Small intestine (tissue), 7 donors: ENCODE results near the gene GTF3C5. TPM values are rescaled to one million over a fixed set of nuclear protein-coding genes. Genes with fewer than 3 reads are reported as not detected.

Source experiments
- DNase-seq, 2 donors: peaks; one replicate each; pipeline versions ENCODE4 v3.0.0 to v3.0.0-alpha.2; 2013
- FAIRE-seq: peaks from 2 replicates; lab custom pipeline; 2012; peaks lifted over from hg19 to GRCh38; lab: Jason Lieb, UNC
- H3K27ac ChIP-seq, 3 donors: one replicate each; pipeline ENCODE4 v1.5.1; 2013; ENCODE audit warnings: low read length in 2 of 3, mild to moderate bottlenecking in 2 of 3, control low read depth in 1 of 3, inconsistent platforms in 1 of 3, low read depth in 1 of 3, moderate library complexity in 1 of 3
- H3K27me3 ChIP-seq, 3 donors: one replicate each; pipeline ENCODE4 v1.6.1; 2013; ENCODE audit warnings: low read length in 3 of 3, inconsistent platforms in 1 of 3; ENCODE audit not compliant: control insufficient read depth in 3 of 3, insufficient read depth in 3 of 3
- H3K36me3 ChIP-seq, 3 donors: one replicate each; pipeline ENCODE4 v1.6.1; 2013; ENCODE audit warnings: low read length in 3 of 3, inconsistent platforms in 1 of 3, low read depth in 1 of 3, mild to moderate bottlenecking in 1 of 3, moderate library complexity in 1 of 3; ENCODE audit not compliant: control insufficient read depth in 3 of 3, insufficient read depth in 2 of 3
- H3K4me1 ChIP-seq, 3 donors: one replicate each; pipeline ENCODE4 v1.6.1; 2013; ENCODE audit warnings: low read length in 2 of 3, inconsistent platforms in 1 of 3, low read depth in 1 of 3, mild to moderate bottlenecking in 1 of 3, moderate library complexity in 1 of 3; ENCODE audit not compliant: control insufficient read depth in 3 of 3, insufficient read depth in 2 of 3
- H3K4me3 ChIP-seq, 3 donors: one replicate each; pipeline ENCODE4 v1.5.1; 2013; ENCODE audit warnings: low read length in 3 of 3, control low read depth in 1 of 3, inconsistent platforms in 1 of 3, low read depth in 1 of 3, mild to moderate bottlenecking in 1 of 3, moderate library complexity in 1 of 3
- H3K9me3 ChIP-seq, 2 donors: one replicate each; pipeline ENCODE4 v1.6.1; 2013; ENCODE audit warnings: low read depth in 1 of 2, low read length in 1 of 2; ENCODE audit not compliant: control insufficient read depth in 2 of 2, insufficient read depth in 1 of 2
- WGBS, 3 donors: extraction: QIAGEN DNeasy Blood & Tissue Kit; methylation state at CpG; one replicate each; pipeline ENCODE4 v1.1.7; 2013; 5-methylcytosine and 5-hydroxymethylcytosine counted together
- polyA plus RNA-seq, 4 donors: library from polyadenylated mRNA; stranded (reverse) in 3 of 4; unstranded in 1 of 4; fragments of 200-250 nt in 3 of 4; fragments of 120-200 nt in 1 of 4; gene quantifications; one replicate each; pipeline versions ENCODE4 v1.2.1 to v1.2.3, GENCODE V29; 2013
- donor health status: healthy with polysubstance abuse.
- donor health status: control.
- donor health status: control.
- donor health status: Bipolar disorder and iron deficiency.
- donor health status: healthy.

The GTF3C5 gene
- polyA plus RNA-seq, 4 donors, result 37.3 to 56.0 (median 51.0) TPM

DNA sequence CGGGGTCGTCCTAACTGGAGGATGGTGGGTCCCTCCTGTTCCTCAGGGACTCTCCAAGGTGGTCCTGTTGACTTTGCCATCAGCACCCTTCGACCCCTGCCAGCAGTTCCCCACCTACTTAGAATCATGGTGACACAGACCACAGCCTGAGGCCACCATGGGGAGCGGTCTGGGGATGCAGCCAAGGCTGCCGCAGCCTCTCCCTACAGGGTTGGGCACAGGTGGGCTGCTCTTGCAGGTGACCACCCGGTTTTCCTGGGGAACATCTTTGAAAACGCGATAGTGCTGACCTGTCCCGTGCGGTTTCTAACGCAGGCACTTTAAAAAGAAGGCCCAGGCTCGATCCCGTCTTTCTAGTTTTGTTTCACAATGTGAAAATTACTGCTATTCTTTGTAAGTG is 18.2 kb downstream of the GTF3C5 start:
- H3K4me1 ChIP-seq, result peaks cover 0 to 26% (median 6%) of the 10 kb centered on the region in 3 donors
- H3K27ac ChIP-seq, result peak overlapping the region in 1 of 3 donors; percentile 1
- H3K9me3 ChIP-seq, result no peaks in the 10 kb centered on the region
- H3K4me3 ChIP-seq, result no peak overlapping the region
- DNase-seq (no peak), FAIRE-seq (no peak)
- peaks cover 13 to 88% (median 14%) of the 10 kb centered on the region in 3 donors for H3K36me3 ChIP-seq
- no peaks in the 10 kb centered on the region for H3K27me3 ChIP-seq
- 88 to 90% (median 88%) methylated on average over 13 of the region's 13 CpGs for WGBS, 3 donors

DNA sequence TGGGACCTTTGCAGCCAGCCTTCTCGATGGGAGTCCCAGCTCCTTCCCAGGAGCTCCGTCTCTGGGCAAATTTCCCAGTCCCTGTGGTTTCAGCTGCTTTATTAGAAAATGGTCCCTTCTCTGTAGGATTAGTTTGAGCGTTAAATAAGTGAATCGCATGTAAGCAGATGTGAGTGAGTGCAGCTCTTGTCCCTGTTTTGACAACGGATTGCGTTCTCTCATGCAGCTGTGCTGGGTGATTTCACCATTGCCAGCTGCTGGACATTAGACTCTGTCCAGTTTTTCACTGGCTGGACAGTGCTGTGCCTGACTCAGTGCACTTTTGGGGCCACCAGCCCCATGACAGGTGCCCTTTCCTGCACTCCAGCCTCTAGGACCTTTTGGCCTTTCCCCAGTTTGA is 19.3 kb downstream of the GTF3C5 start:
- peaks cover 11 to 88% (median 15%) of the 10 kb centered on the region in 3 donors for H3K36me3 ChIP-seq
- no peak for FAIRE-seq
- no peaks in the 10 kb centered on the region for H3K9me3 ChIP-seq
- H3K4me1 ChIP-seq, result peaks cover 0 to 26% (median 6%) of the 10 kb centered on the region in 3 donors
- H3K27me3 ChIP-seq, result no peaks in the 10 kb centered on the region
- peak overlapping the region in 2 of 3 donors; percentile 53 to 78 for H3K27ac ChIP-seq
- no peak overlapping the region for H3K4me3 ChIP-seq
- WGBS, 3 donors, result 34 to 65% (median 37%) methylated on average over 6 of the region's 6 CpGs
- DNase-seq, result peak in 1 of 2 donors; percentile 15

DNA sequence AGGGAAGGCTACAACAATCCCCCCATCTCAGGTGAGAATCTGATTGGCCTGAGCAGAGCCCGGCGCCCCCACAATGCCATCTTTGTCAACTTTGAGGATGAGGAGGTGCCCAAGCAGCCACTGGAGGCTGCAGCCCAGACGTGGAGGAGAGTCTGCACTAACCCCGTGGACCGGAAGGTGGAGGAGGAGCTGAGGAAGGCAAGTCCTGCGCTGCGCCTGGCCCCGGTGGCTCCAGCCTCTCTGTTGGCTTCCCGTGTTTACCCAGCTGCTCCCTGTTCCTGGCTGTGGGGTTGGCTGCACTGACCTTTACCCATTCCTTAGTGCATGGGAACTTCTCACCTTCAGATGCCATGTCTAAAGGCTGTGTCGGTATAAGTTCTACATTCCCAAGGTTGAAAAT is 20.0 kb downstream of the GTF3C5 start:
- DNase-seq (peak; percentile 78 to 96), FAIRE-seq (no peak)
- peaks cover 11 to 88% (median 13%) of the 10 kb centered on the region in 3 donors for H3K36me3 ChIP-seq
- H3K9me3 ChIP-seq, result no peaks in the 10 kb centered on the region
- peaks cover 0 to 26% (median 6%) of the 10 kb centered on the region in 3 donors for H3K4me1 ChIP-seq
- H3K27me3 ChIP-seq, result no peaks in the 10 kb centered on the region
- H3K27ac ChIP-seq, result peak overlapping the region; percentile 53 to 78 (median 57)
- WGBS, 3 donors, result 16 to 68% (median 20%) methylated on average over 10 of the region's 10 CpGs
- no peak overlapping the region for H3K4me3 ChIP-seq

DNA sequence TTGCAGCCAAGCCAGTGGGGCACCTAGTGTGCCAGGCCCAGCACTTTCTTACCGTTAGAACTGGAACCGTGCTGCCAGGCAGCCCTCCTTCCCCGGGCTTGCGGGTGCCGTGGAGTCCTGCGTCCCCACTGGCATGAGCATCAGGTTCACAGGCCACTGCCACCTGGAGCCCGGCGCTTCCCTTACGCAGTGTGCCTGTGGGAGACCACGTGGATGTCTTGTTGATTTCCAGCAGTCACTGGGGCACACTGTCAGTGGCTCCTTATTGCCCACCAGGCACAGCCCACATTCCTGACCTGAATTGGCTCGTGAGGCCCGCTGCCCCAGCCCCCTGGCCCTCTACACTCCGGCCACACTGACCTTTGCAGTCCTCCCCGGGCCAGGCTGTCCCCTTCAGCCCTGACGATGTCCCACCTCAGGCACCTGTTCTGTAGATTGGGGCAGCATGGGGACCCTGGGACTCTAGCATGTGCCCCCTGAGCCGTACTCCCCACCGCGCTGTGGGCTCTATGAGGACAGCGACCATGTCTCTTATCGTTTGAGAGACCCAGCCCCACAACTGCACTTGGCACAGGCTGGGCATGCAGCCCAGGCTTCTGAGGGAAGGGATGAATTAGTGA is 20.6 kb downstream of the GTF3C5 start:
- DNase-seq, result no peak
- Histone ChIP-seq H3K27ac (peak overlapping the region; percentile 53 to 78 (median 78)), H3K36me3 (peaks cover 7 to 88% (median 11%) of the 10 kb centered on the region in 3 donors), H3K27me3 (no peaks in the 10 kb centered on the region), H3K4me3 (no peak overlapping the region), H3K9me3 (no peaks in the 10 kb centered on the region), H3K4me1 (peaks cover 0 to 26% (median 6%) of the 10 kb centered on the region in 3 donors)
- WGBS, 3 donors, result 61 to 89% (median 73%) methylated on average over 20 of the region's 20 CpGs
- no peak for FAIRE-seq

DNA sequence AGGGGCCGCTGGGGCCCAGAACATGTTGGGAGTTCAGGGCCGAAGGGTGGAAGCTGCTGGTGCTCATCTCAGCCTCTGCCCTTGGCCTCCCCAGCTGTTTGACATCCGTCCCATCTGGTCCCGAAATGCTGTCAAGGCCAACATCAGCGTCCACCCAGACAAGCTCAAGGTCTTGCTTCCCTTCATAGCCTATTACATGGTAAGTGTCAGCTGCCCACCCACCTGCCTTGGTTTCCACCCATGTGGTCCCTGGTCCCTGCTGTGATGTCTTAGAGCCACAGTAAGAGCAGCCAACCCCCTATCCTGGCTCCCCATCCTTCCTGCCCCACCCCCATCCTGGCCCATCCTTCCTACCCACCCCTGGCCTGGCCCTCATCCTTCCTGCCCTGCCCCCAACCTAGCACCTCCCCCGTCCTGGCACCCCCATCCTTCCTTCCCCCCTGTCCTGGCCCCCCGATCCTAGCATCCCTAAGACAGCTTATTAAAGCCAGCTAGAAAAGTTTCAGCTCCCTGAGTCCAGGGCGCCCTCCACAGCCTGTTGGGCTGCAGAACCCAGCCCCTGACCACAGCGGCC is 21.3 kb downstream of the GTF3C5 start:
- WGBS, 3 donors, result 85 to 91% (median 91%) methylated on average over 9 of the region's 9 CpGs
- Histone ChIP-seq H3K9me3 (no peaks in the 10 kb centered on the region), H3K36me3 (peaks cover 7 to 88% (median 11%) of the 10 kb centered on the region in 3 donors)

DNA sequence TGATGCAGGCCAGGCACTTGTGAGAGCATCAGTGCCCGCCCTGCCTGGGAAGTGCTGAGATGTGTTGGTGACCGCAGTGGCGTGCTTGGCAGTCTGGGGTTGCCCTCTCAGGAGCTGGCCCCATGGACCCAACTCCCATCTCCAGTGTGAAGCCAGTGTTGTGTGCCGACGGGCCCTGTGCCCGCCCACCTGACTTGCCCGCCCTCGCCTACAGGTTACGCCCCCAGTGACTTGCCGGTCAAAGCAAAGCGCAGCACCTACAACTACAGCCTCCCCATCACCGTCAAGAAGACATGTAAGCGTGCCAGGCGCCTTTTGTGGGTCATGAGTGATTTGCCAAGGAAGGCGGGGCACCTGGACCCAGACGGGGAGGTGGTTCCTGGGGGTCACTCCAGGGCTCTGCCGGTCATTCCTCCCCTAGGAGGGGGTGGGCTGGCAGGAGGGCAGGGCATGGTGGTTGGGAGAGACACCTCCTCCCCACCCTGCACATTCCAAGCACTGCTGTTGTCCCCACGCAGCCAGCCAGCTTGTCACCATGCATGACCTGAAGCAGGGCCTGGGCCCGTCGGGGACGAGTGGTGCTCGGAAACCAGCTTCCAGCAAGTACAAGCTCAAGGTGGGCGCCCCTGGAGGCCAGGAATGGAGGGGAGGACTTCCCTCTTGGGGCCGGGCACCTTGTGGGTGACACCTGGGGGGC is 23.5 kb downstream of the GTF3C5 start:
- Histone ChIP-seq H3K27ac (no peak overlapping the region), H3K36me3 (peaks cover 7 to 92% (median 11%) of the 10 kb centered on the region in 3 donors), H3K9me3 (no peaks in the 10 kb centered on the region), H3K4me1 (peaks cover 0 to 27% (median 8%) of the 10 kb centered on the region in 3 donors), H3K4me3 (no peak overlapping the region), H3K27me3 (no peaks in the 10 kb centered on the region)
- DNase-seq, result no peak
- FAIRE-seq, result no peak
- WGBS, 3 donors, result 85 to 91% (median 91%) methylated on average over 21 to 24 of the region's 24 CpGs

More for the DNA sequence above, 21.3 kb downstream of the GTF3C5 start:
- DNase-seq (no peak), FAIRE-seq (no peak)
- no peaks in the 10 kb centered on the region for H3K27me3 ChIP-seq
- H3K4me3 ChIP-seq, result no peak overlapping the region
- H3K4me1 ChIP-seq, result peaks cover 0 to 26% (median 6%) of the 10 kb centered on the region in 3 donors
- H3K27ac ChIP-seq, result no peak overlapping the region

DNA sequence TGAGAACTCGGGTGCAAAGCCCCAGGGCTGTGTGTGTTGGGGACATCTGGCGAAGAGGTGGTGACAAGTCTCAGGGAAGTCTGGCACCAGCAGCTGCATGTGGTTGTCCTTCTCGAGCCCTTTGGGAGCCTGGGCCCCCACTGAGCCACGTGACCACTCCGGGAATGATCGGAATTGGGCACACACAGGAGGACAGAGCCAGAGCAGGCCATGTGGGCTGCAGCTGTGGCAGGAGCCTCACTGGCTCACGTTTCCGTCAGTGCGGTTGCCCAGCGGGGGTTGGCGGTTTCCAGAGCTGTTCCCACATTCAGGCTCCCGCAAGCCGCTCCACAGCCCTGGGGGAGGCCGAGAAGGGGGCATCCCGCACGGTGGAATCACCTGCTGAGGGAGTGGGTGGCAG is 24.2 kb downstream of the GTF3C5 start:
- no peaks in the 10 kb centered on the region for H3K9me3 ChIP-seq
- FAIRE-seq (no peak), DNase-seq (no peak)
- H3K4me3 ChIP-seq, result no peak overlapping the region
- H3K27me3 ChIP-seq, result no peaks in the 10 kb centered on the region
- no peak overlapping the region for H3K27ac ChIP-seq
- peaks cover 2 to 31% (median 8%) of the 10 kb centered on the region in 3 donors for H3K4me1 ChIP-seq
- WGBS, 3 donors, result 79 to 87% (median 79%) methylated on average over 15 to 16 of the region's 16 CpGs
- H3K36me3 ChIP-seq, result peaks cover 10 to 94% (median 11%) of the 10 kb centered on the region in 3 donors

DNA sequence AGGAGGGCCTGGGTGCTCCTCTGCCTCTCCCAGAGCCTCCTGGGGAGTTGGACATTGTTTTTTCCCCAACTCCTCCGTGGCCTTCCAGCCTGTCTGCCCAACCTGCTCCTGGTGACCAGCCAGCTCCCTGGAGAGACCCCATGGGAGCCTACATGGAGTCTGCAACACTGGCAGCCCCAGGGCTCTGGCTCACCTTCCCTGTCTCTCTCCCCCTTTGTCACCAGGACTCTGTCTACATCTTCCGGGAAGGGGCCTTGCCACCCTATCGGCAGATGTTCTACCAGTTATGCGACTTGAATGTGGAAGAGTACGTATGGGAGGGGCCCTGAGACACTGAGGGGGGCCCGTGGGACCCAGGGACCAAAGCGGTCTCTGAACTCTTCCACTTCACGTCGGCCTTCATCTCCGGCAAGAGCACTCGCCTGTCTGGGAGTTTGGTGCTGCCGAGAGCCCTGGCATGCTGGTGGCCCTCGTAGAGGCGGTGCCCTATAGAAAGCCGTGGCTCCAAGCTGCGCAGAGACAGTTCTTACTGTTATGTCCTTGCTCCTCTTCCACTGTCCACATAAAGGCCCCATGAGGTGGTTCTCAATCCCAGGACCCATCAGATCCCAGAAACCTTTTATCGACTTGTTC is 25.1 kb downstream of the GTF3C5 start:
- Histone ChIP-seq H3K27me3 (no peaks in the 10 kb centered on the region), H3K36me3 (peaks cover 8 to 85% (median 11%) of the 10 kb centered on the region in 3 donors), H3K4me1 (peaks cover 2 to 28% (median 5%) of the 10 kb centered on the region in 3 donors), H3K27ac (peak overlapping the region in 1 of 3 donors; percentile 68), H3K4me3 (no peak overlapping the region), H3K9me3 (no peaks in the 10 kb centered on the region)
- FAIRE-seq (no peak), DNase-seq (no peak)
- WGBS, 3 donors, result 66 to 85% (median 75%) methylated on average over 17 of the region's 17 CpGs
